IPS-18c (cell line): ENCODE measurements around the gene WDR7.

Source experiments
- H3K4me3 ChIP-seq: 2 replicates; pipeline ENCODE4 v1.7.0; 2013; ENCODE audit warnings: low read depth, mild to moderate bottlenecking, low read length, moderate library complexity; ENCODE audit not compliant: insufficient read depth
- H3K9me3 ChIP-seq: one replicate; pipeline ENCODE4 v1.6.1; 2013; ENCODE audit warnings: mild to moderate bottlenecking, low read length, moderate library complexity; ENCODE audit not compliant: control insufficient read depth, insufficient read depth

WDR7 gene

DNA sequence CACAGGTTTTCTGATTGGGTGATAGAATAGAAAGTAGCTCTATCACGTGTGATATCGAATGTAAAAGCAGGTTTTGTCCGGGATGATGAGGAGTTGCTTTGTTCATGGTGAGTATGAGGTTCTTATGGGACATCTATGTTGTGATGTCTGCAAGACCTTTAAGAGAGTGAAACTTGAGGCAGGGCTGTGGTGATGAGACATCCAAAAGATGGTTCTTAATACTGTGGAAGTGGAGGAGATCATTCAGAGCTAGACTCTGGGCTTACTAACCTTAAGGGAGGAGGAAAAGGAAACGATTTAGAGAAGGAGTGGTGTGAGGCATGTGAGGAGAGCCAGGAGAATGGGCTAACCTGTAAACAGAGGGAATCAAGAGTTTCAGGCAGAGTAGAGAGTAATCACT, 92.0 kb downstream of the WDR7 start:
- Histone ChIP-seq H3K9me3 (no peaks in the 10 kb centered on the region), H3K4me3 (no peak overlapping the region)

DNA sequence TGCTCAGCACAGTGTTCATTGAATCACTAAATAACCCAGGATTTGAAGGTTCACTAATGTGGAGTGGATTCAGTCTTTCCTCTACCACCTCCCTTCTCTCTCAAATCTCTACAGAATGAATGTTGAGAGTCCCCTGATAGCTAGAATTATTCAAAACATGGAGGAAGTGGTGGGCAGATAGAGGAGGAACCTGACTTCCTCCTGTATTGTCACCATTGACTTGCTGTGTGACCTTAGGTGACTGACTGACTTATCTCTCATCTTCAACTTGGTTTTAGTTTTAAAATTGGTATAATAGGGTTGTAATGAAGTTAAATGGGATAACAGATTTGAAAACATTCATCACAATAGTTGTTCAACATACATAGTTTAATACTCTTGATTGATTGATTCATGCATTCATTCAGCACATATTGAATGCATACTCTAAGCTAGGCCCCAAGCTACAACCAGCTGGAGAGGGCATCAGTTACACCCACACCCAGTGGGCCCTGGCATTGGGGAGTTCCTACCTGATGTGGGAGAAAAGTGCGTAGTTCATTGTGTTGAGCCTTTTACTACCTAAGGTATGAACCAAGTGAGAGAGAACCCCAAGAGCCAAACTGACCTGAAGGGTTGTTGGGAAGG, 96.0 kb downstream of the WDR7 start:
- no peaks in the 10 kb centered on the region for H3K9me3 ChIP-seq
- no peak overlapping the region for H3K4me3 ChIP-seq

DNA sequence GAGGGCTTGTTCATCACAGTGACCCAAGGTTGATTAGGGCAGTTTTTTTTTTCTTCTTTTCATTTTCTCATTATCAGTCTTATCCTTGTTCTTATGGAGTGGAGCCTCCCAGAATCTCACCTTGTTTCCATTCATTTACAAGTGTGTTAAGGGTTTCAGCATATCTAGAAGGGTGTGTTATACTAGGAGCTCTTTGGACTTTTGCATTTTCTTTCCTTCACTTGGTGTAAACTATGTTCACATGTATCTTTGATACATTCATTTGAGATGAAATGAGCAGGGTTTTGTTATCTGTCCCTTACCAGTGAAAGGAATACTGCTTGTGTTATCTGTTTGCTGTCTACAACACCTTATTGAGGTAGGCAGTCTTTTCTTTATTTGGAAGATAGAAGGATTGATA, 96.7 kb downstream of the WDR7 start:
- no peaks in the 10 kb centered on the region for H3K9me3 ChIP-seq
- no peak overlapping the region for H3K4me3 ChIP-seq

DNA sequence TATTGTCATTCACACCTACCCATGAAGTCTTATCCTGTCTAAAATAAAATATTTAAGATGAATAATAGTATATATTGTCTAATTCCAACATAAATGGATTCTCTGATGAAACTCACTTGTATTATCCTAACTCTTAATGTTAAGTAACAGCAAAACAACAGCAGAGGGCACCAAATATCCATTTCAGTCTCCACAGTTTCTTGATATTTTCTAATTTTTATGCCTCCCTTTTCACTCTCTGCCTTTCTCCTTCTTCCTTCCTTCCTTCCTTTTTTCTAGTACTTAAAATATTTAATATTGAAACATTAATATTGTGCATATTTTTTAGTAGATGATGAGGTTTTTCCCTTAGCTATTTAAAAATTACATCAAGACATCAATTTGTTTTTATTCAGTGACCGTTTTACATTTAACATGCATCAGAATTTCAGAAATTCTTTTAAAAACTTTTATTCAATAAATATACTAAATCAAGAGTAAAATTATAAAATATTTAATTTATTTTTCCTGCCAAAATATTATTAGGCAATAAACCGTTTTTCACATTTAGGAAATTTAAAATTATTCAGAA, 97.6 kb downstream of the WDR7 start:
- no peak overlapping the region for H3K4me3 ChIP-seq
- H3K9me3 ChIP-seq: no peaks in the 10 kb centered on the region

DNA sequence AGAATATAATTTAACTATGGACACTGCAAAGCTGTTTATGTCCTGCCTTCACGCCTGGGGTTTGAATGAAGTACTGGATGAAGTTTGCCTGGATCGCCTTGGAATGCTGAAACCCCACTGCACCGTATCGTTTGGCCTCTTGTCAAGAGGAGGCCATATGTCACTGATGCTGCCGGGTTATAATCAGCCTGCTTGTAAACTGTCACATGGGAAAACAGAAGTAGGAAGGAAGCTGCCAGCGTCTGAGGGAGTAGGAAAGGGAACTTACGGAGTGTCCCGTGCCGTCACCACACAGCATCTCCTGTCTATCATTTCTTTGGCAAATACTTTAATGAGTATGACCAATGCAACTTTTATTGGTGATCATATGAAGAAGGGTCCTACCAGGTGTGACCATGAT, 105.8 kb downstream of the WDR7 start:
- H3K9me3 ChIP-seq: no peaks in the 10 kb centered on the region
- no peak overlapping the region for H3K4me3 ChIP-seq

DNA sequence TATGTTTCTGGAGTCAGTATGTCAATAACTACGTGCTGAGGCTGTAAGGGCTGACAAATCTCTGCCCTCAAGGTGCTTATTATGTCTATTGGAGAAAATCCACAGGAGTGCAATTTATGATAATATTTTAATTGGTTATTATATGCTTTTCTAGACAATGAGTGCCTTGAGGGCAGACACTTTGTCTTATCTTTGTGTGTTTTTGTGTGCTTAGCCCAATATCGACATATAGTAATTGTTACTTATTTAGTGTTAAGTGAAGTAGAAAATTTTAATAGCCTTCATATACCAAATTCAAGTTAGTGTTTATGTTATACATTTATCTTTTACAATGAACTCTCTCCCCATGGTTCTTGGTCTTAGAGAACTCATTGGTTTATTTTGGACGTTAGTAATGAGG, 118.9 kb downstream of the WDR7 start:
- Histone ChIP-seq H3K4me3 (no peak overlapping the region), H3K9me3 (no peaks in the 10 kb centered on the region)

DNA sequence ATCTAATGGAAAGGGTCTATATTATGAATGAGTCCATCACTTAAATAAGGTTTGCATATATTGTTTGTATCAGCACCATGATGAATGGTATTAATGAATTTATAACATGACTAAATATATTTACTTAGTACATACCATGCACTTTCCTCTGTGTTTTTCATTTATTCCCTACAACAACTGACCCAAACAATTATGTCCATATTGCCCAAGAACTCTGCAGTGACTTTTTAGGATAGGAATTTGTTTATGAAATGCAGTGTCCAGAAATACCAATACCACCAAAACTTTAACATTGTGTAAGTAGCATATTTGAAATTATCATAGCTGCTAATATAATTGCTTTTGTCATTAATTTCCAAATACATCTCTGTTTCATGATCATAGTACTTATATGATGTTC, 119.7 kb downstream of the WDR7 start:
- H3K4me3 ChIP-seq: no peak overlapping the region
- no peaks in the 10 kb centered on the region for H3K9me3 ChIP-seq

DNA sequence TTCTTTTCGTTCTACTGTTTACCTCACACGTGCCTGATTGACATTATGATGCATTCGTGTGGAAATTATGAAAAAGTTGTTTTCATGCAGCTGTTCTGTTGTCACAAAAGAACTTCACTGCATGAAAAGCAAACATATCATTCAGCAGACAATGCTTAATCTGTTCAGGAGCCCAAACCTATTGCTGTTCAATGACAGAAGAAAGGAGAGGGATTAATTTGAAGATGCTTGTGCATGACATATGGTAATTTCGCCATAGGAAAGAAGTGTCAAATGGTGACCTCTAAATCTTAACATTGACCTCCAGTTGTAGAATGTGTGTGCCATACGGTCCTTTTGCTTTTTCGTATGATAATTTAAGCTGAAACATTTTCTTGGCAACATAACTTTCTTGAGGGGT, 124.5 kb downstream of the WDR7 start:
- no peak overlapping the region for H3K4me3 ChIP-seq
- no peaks in the 10 kb centered on the region for H3K9me3 ChIP-seq

DNA sequence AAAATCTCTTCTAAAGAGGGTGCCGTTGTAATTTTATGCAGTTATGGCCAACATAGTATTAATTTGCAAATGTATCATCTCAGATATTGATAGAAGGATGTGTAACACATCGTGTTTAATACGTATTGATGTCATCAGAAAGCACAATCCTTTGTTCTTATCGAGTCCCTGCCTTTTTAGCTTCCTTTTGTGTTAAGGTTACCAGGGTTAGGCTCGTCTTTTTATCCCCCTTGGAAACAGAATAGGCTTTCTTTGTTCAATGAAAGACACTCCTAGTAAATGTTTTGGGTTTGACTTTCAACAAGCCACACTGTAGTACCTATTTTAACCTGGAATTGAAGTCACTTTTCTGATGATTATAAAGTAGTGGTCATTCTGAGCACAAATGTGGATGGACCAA, 136.2 kb downstream of the WDR7 start:
- Histone ChIP-seq H3K9me3 (no peaks in the 10 kb centered on the region), H3K4me3 (no peak overlapping the region)

DNA sequence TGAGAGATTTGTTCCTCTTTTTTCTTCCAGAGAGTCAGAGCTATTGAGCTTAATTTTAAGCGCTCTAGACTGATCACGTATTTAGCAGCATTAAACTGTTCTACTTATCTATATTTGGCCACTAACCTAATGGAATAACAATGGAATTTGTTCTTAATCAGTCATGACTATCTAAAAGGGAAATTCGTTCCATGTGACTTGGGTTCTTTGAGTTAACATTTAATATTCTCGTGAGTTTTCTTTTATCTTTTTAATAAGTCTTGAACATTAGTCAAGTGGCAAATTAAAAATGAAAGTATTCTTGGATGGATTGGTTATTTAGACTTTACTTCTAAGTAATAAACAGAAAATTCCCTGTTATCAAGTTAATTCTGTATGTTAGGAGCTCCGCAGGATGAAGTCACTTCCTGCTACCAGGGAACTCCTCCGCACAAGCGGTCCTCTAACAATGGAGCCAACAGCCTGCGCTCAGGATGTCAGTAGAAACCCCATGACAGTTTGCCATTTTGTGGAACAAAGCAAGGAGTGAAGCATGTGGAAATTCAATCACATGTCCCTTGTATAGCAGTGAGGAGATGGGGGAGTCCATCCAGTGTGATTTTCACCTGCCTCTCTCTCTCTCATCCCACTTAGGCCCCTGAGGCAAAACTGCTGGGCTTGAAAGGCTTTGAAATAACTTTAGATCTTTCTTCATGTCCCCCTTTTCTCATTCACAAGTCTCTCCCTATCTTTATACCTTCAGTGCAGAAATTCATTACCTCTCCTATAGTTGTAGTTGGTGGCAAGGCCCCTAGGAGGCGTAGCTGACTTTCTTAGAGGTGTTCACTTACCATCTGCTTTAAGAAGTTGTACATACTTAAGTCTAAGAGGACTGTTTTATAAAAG, 138.1 kb downstream of the WDR7 start:
- H3K9me3 ChIP-seq: no peaks in the 10 kb centered on the region
- H3K4me3 ChIP-seq: no peak overlapping the region

DNA sequence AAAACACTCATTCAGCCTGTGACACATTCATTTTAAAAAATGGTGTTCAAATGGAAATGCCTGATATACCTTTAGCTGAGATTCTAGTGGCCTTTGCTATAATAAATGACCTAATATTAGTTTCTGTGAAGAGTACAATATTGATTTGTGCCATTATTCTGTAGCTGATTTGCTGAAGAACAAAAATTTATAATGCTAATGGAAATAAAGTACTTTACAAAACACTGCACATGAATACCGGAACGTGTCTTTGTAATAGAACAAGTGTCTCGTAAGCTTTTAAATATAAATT, 138.7 kb downstream of the WDR7 start:
- Histone ChIP-seq H3K9me3 (no peaks in the 10 kb centered on the region), H3K4me3 (no peak overlapping the region)

DNA sequence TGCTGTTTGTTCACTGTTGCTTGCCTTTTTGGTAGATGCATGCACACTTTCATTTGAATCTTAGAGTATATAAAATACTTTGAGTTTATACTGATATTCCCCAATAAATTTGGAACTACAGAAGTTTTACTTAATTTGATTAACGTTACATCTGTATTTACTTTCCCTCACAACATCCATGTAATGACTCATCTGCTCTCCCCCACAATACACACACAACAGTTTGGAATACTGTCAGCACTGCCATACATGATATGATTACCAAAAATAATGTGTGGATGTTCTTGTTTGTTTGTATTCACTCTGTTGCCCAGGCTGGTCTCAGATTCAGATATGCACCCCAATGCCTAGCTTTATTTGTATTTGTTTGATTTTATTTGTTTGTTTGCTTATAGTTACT, 144.2 kb downstream of the WDR7 start:
- H3K4me3 ChIP-seq: no peak overlapping the region
- H3K9me3 ChIP-seq: no peaks in the 10 kb centered on the region

DNA sequence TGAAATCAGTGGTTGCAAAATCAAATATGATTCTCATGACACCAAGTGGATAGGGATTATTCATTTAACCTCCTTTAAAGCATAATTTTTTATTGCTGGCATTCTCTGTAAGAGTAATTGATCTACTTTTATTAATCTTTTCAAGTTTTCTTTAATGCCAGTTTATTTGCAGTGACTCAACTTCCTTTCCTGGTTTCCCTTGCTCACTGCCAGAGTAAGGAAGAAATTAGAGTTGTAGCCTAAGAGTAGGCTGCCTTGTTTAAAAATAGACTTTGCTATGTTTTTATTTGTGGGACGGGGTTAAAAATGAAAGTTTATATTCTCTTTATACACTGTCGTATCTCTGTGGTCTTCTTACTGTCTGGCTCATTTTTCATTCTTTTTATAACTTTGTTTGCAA, 148.6 kb downstream of the WDR7 start:
- Histone ChIP-seq H3K4me3 (no peak overlapping the region), H3K9me3 (no peaks in the 10 kb centered on the region)

DNA sequence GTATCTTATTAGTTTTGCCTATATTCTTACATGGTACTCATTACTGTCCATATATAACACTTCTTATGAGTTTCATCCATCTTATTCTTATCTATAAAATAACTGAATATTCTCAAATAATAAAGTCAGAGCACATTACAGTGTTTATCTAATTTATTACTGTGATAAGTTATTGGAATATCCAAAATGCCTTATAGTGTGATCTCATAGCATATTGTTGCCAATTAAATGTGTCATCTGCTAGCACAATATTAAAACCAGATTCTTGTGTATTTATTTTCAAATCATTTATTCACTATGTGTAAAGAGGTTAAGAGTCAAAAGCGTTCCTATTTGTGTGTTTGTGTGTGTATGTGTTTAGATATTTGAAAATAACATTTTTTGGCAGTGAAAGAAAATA, 151.9 kb downstream of the WDR7 start:
- H3K9me3 ChIP-seq: no peaks in the 10 kb centered on the region

DNA sequence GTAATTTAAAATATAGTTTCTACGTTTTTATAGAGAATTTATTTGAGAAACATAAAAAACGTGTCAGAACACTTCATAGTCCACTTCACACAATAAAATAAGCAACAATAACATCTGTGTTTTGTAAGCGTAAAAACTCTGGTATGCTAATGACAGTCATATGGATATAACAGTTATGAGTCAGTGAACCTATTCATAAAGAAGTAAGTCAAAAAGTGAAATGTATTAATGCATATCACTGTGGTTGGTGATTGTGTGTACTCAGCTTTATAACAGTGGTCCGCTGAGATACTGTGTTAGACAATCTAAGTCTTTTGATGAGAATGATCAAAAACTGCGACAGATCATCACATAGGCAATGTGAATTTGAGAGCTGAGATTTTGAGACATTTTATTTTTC, 153.2 kb downstream of the WDR7 start:
- Histone ChIP-seq H3K4me3 (no peak overlapping the region), H3K9me3 (no peaks in the 10 kb centered on the region)

More for the DNA sequence above, 151.9 kb downstream of the WDR7 start:
- no peak overlapping the region for H3K4me3 ChIP-seq

DNA sequence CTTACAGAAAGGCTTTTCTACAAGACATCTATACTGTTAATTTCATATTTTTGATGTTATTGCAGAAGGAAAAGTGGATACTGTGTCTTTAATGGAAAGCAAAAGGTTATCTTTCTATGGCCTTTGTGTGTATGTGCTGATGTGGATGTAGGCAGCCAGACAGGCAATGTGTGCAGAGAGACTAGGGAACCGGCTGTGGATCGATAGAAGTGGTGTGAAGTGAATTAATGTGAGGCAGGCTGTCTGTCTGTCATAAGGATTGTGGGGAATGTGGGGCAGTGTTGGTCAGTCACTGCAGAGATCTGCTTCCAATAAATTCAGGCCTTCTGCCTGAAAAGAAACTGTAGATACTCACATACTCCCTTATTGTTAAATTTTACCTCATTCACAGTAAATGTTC, 156.7 kb downstream of the WDR7 start:
- Histone ChIP-seq H3K4me3 (no peak overlapping the region), H3K9me3 (no peaks in the 10 kb centered on the region)

DNA sequence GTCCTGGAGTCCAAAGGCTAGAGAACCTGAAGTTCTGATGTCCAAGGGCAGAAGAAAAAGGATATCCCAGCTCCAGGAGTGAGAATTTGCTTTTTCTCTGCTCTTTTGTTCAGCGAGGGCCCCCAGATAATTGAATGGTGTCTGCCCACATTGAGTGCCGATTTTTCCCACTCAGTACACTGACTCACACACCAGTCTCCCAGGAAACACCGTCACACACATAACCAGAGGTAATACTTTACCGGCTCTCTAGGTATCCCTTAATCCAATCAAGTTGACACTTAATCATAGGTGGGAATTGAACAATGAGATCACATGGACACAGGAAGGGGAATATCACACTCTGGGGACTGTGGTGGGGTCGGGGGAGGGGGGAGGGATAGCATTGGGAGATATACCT, 161.5 kb downstream of the WDR7 start:
- Histone ChIP-seq H3K9me3 (no peaks in the 10 kb centered on the region), H3K4me3 (no peak overlapping the region)

DNA sequence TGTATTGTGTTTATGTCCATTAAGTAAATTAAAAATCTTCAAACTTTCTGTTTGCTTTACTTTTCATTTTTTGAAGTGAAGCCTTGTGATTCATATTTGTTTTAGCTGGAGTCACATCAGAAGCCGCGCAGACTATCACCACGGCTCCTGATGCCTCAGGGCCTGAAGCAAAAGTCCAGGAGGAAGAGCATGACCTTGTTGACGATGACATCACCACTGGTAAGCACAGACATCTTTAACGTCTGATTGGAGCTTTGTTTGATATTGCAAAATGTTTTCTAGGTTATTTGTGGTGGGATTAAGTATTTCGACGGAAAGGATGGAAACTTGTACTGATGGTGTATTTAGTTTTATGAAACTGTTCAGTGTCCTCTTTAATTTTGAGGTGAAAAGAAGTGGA, 164.8 kb downstream of the WDR7 start:
- Histone ChIP-seq H3K9me3 (no peaks in the 10 kb centered on the region), H3K4me3 (no peak overlapping the region)
